Measurements from ENCODE around the gene RPL18. TPM values are rescaled to one million over a fixed set of nuclear protein-coding genes. Genes with fewer than 3 reads are reported as not detected.

RPL18 gene
- total and polyA plus RNA-seq, 9 of the 15 experiments (the other 6 are each of a cell fraction or from before 2014, with no cell fraction given) = 312 to 2,635 (median 1,653) TPM

DNA sequence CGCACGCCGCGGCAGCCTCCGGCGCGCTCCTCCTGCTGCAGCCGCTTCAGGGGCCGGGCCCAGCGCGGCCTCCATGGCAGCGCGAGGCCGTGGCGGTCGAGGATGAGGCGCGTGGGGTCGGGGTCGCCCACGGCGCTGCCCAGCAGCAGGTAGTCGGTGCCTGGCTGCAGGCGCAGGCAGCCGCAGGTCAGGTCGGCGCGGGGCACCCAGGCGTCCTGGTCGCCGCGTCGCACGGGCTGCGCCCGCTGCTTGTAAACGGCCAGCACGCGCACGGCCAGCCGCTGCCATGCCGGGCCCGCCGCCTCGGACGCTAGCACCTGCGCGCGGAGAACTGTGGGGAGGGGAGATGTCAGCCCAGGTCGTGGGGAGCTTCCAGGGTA, 42.7 kb upstream of the RPL18 start:
- no peak overlapping the region for H3K4me3 ChIP-seq
- H3K9ac ChIP-seq (ENCODE audit: insufficient read depth in 1 of 2, low read depth in 2 of 2, low read length in 2 of 2) = peak overlapping the region in 1 of 2 experiments; percentile 31; a peak in 1 of 4 replicates
- H3K9me1 ChIP-seq (ENCODE audit: control insufficient read depth, insufficient read depth, low read length) = no peaks in the 10 kb centered on the region
- DNase-seq (ENCODE audit: extremely low read depth in 1 of 4, low spot score in 3 of 4) = no peak
- H3K4me1 ChIP-seq (replicated peaks in 1 of 2; ENCODE audit: control insufficient read depth in 2 of 2, insufficient read depth in 2 of 2, low read length in 2 of 2) = peaks cover 11 to 14% of the 10 kb centered on the region in 2 experiments
- no peak overlapping the region for H3K27ac ChIP-seq (ENCODE audit: extremely low read depth, low read depth, low read length)
- H4K20me1 ChIP-seq (replicated peaks; ENCODE audit: control insufficient read depth, insufficient read depth, low read length) = no peaks in the 10 kb centered on the region
- no peaks in the 10 kb centered on the region for H3K79me2 ChIP-seq (ENCODE audit: control insufficient read depth, insufficient read depth, low read length)
- H3K27me3 ChIP-seq (ENCODE audit: control insufficient read depth in 2 of 2, insufficient read depth in 2 of 2, low read length in 2 of 2) = no peaks in the 10 kb centered on the region
- no peak overlapping the region for H3K4me2 ChIP-seq (ENCODE audit: insufficient read depth, low read length)
- ChIA-PET CTCF (ENCODE audit: low intra/inter-chr PET ratio) (no interaction called here), POLR2A (interaction anchor here (1.0 kb wide), 1 partner anchor 57 kb away, joined by 3 read pairs; no protein-coding TSS in a partner anchor)
- intact Hi-C loops (cut with micrococcal nuclease) = no loop called here
- in situ Hi-C loops (cut with MboI) = no loop called here
- FAIRE-seq = no peak
- no peak for TF ChIP-seq TBP (optimal IDR thresholded peaks at IDR 0.05; ENCODE audit: low read depth, low read length)
- WGBS (ENCODE audit: insufficient coverage, low coverage, missing lambda C conversion rate) = 98% methylated on average over 9 of the region's 50 CpGs
- no TSS peak for BruUV-seq (replicated peaks)
- H3K9me3 ChIP-seq (replicated peaks; ENCODE audit: control insufficient read depth, insufficient read depth, low read depth, low read length) = no peaks in the 10 kb centered on the region
- ATAC-seq = no peak
- H3K36me3 ChIP-seq (ENCODE audit: control insufficient read depth, insufficient read depth, low read length) = no peaks in the 10 kb centered on the region
- no peak overlapping the region for H2AFZ ChIP-seq (ENCODE audit: low read depth, low read length)

DNA sequence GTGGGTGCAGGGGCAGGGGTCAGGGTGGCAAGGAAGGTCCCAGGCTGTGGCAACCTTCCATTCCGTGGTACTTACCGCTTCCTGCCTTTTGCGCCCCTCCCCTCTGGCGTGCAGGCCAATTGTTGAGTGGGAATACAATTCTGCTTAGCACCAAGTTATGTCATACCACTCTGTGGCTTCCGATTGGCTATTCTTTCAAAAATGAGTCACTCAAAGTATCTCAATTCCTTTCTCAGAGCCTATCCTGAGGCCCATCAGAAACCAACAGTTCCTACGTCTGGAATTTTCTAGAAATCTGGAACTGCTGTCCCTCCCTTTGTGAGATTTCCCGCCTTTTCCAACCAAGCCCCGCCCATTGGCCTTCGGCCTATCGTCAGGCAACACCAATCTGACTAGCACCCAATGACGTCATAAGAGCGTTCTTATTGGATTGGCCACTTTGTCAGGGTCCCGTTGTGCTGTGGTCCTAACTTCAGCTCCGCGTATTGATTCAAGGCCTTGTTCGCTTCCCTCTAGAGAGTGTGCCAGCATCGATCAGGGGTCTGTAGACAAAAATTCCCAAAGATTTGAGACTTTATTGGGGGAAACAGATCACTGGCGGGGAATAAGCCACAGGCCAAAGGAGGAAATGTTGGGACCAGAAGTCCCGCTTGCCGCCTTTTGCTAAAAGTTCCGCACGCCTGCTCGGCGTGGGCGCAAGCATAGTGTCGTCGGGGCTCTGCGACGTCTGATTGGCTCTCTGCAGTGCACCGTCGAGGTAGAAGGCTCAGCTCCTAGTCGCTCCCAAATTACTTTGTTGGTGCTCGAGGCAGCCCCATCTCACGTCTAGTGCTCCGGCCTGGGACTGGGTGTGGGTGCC, 42.1 kb upstream of the RPL18 start:
- Histone ChIP-seq H3K27ac (ENCODE audit: extremely low read depth, low read depth, low read length) (peak overlapping the region; percentile 55), H3K79me2 (ENCODE audit: control insufficient read depth, insufficient read depth, low read length) (no peaks in the 10 kb centered on the region), H4K20me1 (replicated peaks; ENCODE audit: control insufficient read depth, insufficient read depth, low read length) (no peaks in the 10 kb centered on the region), H2AFZ (ENCODE audit: low read depth, low read length) (peak overlapping the region; percentile 82), H3K4me1 (replicated peaks in 1 of 2; ENCODE audit: control insufficient read depth in 2 of 2, insufficient read depth in 2 of 2, low read length in 2 of 2) (peaks cover 11 to 14% of the 10 kb centered on the region in 2 experiments), H3K9me3 (replicated peaks; ENCODE audit: control insufficient read depth, insufficient read depth, low read depth, low read length) (no peaks in the 10 kb centered on the region), H3K9ac (ENCODE audit: insufficient read depth in 1 of 2, low read depth in 2 of 2, low read length in 2 of 2) (peak overlapping the region in 1 of 2 experiments; percentile 17; a peak in 2 of 4 replicates), H3K4me2 (ENCODE audit: insufficient read depth, low read length) (peak overlapping the region; percentile 64), H3K36me3 (ENCODE audit: control insufficient read depth, insufficient read depth, low read length) (no peaks in the 10 kb centered on the region), H3K9me1 (ENCODE audit: control insufficient read depth, insufficient read depth, low read length) (no peaks in the 10 kb centered on the region), H3K4me3 (no peak overlapping the region), H3K27me3 (ENCODE audit: control insufficient read depth in 2 of 2, insufficient read depth in 2 of 2, low read length in 2 of 2) (no peaks in the 10 kb centered on the region)
- 33% methylated on average over 24 of the region's 35 CpGs for WGBS (ENCODE audit: insufficient coverage, low coverage, missing lambda C conversion rate)
- in situ Hi-C loops (cut with MboI) (no loop called here), intact Hi-C loops (cut with micrococcal nuclease) (no loop called here)
- DNase-seq (ENCODE audit: extremely low read depth in 1 of 4, low spot score in 3 of 4) (peak; percentile 86 to 95 (median 92)), FAIRE-seq (peak; percentile 98), ATAC-seq (peak; percentile 96)
- CTCF ChIA-PET (ENCODE audit: low intra/inter-chr PET ratio) = no interaction called here
- BruUV-seq (replicated peaks) = no TSS peak
- POLR2A ChIA-PET = interaction anchor here (1.0 kb wide), 1 partner anchor 58 kb away, joined by 3 read pairs; no protein-coding TSS in a partner anchor
- TF ChIP-seq RBM34 (IDR thresholded peaks at IDR 0.05; ENCODE audit: borderline replicate concordance, insufficient read depth, low read length) (no peak), ZNF584 (CRISPR knock-in tag; IDR thresholded peaks at IDR 0.05; ENCODE audit: low read depth) (no peak), RFX5 (IDR thresholded peaks at IDR 0.05; ENCODE audit: low read depth, low read length) (peak; percentile 98)
- TF ChIP-seq, protein P1, sequence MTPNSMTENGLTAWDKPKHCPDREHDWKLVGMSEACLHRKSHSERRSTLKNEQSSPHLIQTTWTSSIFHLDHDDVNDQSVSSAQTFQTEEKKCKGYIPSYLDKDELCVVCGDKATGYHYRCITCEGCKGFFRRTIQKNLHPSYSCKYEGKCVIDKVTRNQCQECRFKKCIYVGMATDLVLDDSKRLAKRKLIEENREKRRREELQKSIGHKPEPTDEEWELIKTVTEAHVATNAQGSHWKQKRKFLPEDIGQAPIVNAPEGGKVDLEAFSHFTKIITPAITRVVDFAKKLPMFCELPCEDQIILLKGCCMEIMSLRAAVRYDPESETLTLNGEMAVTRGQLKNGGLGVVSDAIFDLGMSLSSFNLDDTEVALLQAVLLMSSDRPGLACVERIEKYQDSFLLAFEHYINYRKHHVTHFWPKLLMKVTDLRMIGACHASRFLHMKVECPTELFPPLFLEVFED (CRISPR knock-in tag; conservative IDR thresholded peaks at IDR 0.05) = no peak
- TF ChIP-seq, protein P2, sequence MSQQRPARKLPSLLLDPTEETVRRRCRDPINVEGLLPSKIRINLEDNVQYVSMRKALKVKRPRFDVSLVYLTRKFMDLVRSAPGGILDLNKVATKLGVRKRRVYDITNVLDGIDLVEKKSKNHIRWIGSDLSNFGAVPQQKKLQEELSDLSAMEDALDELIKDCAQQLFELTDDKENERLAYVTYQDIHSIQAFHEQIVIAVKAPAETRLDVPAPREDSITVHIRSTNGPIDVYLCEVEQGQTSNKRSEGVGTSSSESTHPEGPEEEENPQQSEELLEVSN (IDR thresholded peaks at IDR 0.05; ENCODE audit: borderline replicate concordance in 1 of 2, extremely low read depth in 1 of 2, insufficient read depth in 1 of 2, insufficient read length in 1 of 2, low read depth in 1 of 2, low read length in 1 of 2, poor library complexity in 1 of 2, severe bottlenecking in 1 of 2) = peak in 1 of 2 experiments; percentile 85
- TF ChIP-seq, protein P3, sequence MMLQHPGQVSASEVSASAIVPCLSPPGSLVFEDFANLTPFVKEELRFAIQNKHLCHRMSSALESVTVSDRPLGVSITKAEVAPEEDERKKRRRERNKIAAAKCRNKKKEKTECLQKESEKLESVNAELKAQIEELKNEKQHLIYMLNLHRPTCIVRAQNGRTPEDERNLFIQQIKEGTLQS (IDR thresholded peaks at IDR 0.05) = peak; percentile 100
- TF ChIP-seq, protein P3 (CRISPR knock-in tag; conservative IDR thresholded peaks at IDR 0.05) = peak; percentile 94

All from K562 (cell line).